ENCODE measurements around the gene GPX2. TPM values are rescaled to one million over a fixed set of nuclear protein-coding genes. Genes with fewer than 3 reads are reported as not detected.

The GPX2 gene
- polyA plus RNA-seq, 4 donors = 49.2 to 1,000 (median 61.2) TPM

DNA sequence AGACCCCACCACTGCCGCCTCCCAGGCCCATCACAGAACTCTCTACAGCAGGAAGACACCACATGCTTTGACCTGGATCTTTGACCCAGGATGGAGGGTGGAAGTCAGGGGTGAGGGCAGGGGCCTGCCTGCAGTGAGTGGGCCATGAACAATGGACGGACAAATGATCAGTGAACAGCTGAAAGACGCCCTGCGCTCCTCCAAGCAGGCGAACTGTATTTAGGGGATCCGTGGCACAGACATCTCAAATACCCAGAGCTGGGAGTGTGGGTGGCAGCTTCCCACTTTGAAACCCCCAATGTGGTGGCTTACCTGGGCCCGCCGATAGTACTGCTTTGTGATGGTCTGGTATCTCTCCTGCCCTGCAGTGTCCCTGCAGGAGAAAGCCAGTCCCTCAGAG lies 8.7 kb upstream of the GPX2 start:
- peaks cover 0 to 57% (median 2%) of the 10 kb centered on the region in 3 donors for H3K36me3 ChIP-seq (ENCODE audit: control insufficient read depth in 3 of 3, insufficient read depth in 2 of 3, low read depth in 1 of 3, low read length in 3 of 3)
- 95 to 98% (median 96%) methylated on average over 8 of the region's 8 CpGs for WGBS, 3 donors
- FAIRE-seq (no peak), DNase-seq (no peak)
- H3K27ac ChIP-seq (ENCODE audit: low read depth in 1 of 3, low read length in 2 of 3) = no peak overlapping the region
- H3K27me3 ChIP-seq (ENCODE audit: control insufficient read depth in 3 of 3, insufficient read depth in 3 of 3, low read length in 3 of 3) = no peaks in the 10 kb centered on the region
- H3K4me3 ChIP-seq (ENCODE audit: low read depth in 1 of 3, low read length in 3 of 3) = no peak overlapping the region
- no peaks in the 10 kb centered on the region for H3K9me3 ChIP-seq (ENCODE audit: control insufficient read depth in 2 of 2, insufficient read depth in 1 of 2, low read depth in 1 of 2, low read length in 1 of 2)
- H3K4me1 ChIP-seq (ENCODE audit: control insufficient read depth in 3 of 3, insufficient read depth in 2 of 3, low read depth in 1 of 3, low read length in 2 of 3) = peaks cover 2 to 10% (median 9%) of the 10 kb centered on the region in 3 donors

GRCh38 chr14:64950889-64951288 lies 8.3 kb upstream of the GPX2 start:
- no peaks in the 10 kb centered on the region for H3K9me3 ChIP-seq (ENCODE audit: control insufficient read depth in 2 of 2, insufficient read depth in 1 of 2, low read depth in 1 of 2, low read length in 1 of 2)
- H3K4me3 ChIP-seq (ENCODE audit: low read depth in 1 of 3, low read length in 3 of 3) = no peak overlapping the region
- FAIRE-seq = no peak
- no peak for DNase-seq
- no peak overlapping the region for H3K27ac ChIP-seq (ENCODE audit: low read depth in 1 of 3, low read length in 2 of 3)
- H3K27me3 ChIP-seq (ENCODE audit: control insufficient read depth in 3 of 3, insufficient read depth in 3 of 3, low read length in 3 of 3) = no peaks in the 10 kb centered on the region
- H3K4me1 ChIP-seq (ENCODE audit: control insufficient read depth in 3 of 3, insufficient read depth in 2 of 3, low read depth in 1 of 3, low read length in 2 of 3) = peaks cover 2 to 11% (median 9%) of the 10 kb centered on the region in 3 donors
- H3K36me3 ChIP-seq (ENCODE audit: control insufficient read depth in 3 of 3, insufficient read depth in 2 of 3, low read depth in 1 of 3, low read length in 3 of 3) = peaks cover 0 to 57% (median 2%) of the 10 kb centered on the region in 3 donors
- WGBS, 3 donors = 95 to 96% (median 95%) methylated on average over 8 of the region's 8 CpGs

- Histone ChIP-seq H3K27me3 (ENCODE audit: control insufficient read depth in 3 of 3, insufficient read depth in 3 of 3, low read length in 3 of 3) (no peaks in the 10 kb centered on the region), H3K36me3 (ENCODE audit: control insufficient read depth in 3 of 3, insufficient read depth in 2 of 3, low read depth in 1 of 3, low read length in 3 of 3) (peaks cover 0 to 62% (median 2%) of the 10 kb centered on the region in 3 donors), H3K9me3 (ENCODE audit: control insufficient read depth in 2 of 2, insufficient read depth in 1 of 2, low read depth in 1 of 2, low read length in 1 of 2) (no peaks in the 10 kb centered on the region), H3K4me3 (ENCODE audit: low read depth in 1 of 3, low read length in 3 of 3) (no peak overlapping the region), H3K4me1 (ENCODE audit: control insufficient read depth in 3 of 3, insufficient read depth in 2 of 3, low read depth in 1 of 3, low read length in 2 of 3) (peaks cover 4 to 16% (median 12%) of the 10 kb centered on the region in 3 donors), H3K27ac (ENCODE audit: low read depth in 1 of 3, low read length in 2 of 3) (no peak overlapping the region)
- WGBS, 3 donors = 49 to 81% (median 55%) methylated on average over 8 of the region's 8 CpGs
- DNase-seq (no peak), FAIRE-seq (no peak)
Observed at GRCh38 chr14:64948612-64949210, 6.2 kb upstream of the GPX2 start.

DNA sequence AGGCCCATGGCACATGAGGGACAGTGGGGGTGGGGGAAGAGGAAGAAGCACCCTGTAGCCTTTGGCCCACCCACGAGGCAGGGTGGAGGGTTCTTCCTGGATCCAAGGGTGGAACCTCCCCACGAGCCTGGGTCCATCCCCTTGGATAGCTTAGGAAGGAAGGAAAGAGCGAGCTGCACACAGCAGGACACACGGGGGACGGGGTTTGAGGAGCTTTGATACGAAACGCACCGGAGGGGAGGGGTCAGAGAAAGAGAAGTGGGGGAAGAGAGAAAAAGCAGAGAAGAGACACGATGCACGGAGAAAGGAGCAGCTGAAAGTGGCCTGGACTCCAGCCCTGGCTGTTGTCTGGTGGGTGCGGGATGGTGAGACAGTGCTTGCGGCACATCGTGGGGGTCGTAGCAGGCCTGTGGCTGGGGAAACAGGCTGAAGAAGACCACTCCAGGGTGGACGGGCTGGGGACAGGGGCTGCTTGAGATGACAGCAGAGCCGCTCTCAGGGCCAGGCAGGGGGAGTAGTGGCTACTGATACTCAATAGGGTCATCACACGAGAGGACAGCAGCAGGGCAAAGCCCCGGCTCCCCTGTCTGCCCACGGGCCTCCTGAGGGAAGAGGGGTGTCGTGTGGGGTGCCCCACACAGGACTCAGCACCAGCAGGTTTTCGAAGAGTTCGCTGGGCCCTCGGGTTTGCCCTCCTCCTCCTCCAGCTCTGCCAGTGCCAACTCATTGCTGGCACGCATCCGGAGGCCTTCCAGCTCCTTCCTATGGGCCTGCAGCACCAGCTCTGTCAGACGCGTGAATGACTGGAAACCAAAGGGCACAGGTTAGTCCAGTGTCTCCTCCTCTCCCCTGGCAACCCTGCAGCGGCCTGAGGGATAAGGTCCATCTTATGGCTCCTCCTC lies 5.4 kb upstream of the GPX2 start:
- H3K36me3 ChIP-seq (ENCODE audit: control insufficient read depth in 3 of 3, insufficient read depth in 2 of 3, low read depth in 1 of 3, low read length in 3 of 3) = peaks cover 0 to 65% (median 2%) of the 10 kb centered on the region in 3 donors
- FAIRE-seq (no peak), DNase-seq (peak; percentile 54 to 93)
- 63 to 81% (median 67%) methylated on average over 28 of the region's 28 CpGs for WGBS, 3 donors
- H3K4me1 ChIP-seq (ENCODE audit: control insufficient read depth in 3 of 3, insufficient read depth in 2 of 3, low read depth in 1 of 3, low read length in 2 of 3) = peaks cover 11 to 24% (median 18%) of the 10 kb centered on the region in 3 donors
- peak overlapping the region in 1 of 3 donors; percentile 77 for H3K27ac ChIP-seq (ENCODE audit: low read depth in 1 of 3, low read length in 2 of 3)
- no peak overlapping the region for H3K4me3 ChIP-seq (ENCODE audit: low read depth in 1 of 3, low read length in 3 of 3)
- no peaks in the 10 kb centered on the region for H3K9me3 ChIP-seq (ENCODE audit: control insufficient read depth in 2 of 2, insufficient read depth in 1 of 2, low read depth in 1 of 2, low read length in 1 of 2)
- H3K27me3 ChIP-seq (ENCODE audit: control insufficient read depth in 3 of 3, insufficient read depth in 3 of 3, low read length in 3 of 3) = no peaks in the 10 kb centered on the region

DNA sequence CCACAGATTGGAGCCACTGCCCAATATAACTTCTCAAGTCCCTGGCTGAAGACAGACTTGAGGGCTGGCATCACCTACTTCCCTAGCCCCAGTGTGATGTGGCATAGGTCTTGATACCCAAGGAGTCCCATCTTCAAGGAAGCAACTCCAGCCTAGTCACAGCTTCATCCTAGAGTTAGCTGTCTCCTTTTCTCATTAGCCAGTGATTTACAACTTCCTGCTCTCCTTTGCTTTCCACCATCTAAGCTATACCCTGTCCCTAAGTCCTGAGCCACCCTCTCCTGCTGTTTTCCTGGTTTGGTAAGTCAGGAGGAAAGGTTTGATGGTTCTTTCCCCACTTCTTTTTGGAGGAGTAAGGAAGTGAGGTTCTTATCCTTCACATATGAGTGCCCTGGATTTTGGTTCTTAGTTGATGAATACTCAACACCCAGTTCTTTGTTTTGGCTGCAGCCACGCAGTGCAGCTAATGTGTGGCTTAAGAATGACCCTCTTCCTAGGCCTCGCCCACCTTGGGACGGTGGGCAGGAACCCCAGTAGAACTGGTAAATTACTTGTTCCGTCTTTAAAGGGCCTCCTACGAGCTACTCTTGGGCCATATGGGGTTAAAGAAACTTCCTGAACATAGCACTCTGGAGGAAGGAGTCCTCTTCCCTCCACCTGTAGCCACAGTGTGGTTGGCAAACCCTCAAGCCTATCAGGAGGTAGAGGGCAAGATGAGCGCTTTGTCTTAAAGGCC lies 3.9 kb upstream of the GPX2 start:
- H3K4me1 ChIP-seq (ENCODE audit: control insufficient read depth in 3 of 3, insufficient read depth in 2 of 3, low read depth in 1 of 3, low read length in 2 of 3) = peaks cover 11 to 29% (median 20%) of the 10 kb centered on the region in 3 donors

DNA sequence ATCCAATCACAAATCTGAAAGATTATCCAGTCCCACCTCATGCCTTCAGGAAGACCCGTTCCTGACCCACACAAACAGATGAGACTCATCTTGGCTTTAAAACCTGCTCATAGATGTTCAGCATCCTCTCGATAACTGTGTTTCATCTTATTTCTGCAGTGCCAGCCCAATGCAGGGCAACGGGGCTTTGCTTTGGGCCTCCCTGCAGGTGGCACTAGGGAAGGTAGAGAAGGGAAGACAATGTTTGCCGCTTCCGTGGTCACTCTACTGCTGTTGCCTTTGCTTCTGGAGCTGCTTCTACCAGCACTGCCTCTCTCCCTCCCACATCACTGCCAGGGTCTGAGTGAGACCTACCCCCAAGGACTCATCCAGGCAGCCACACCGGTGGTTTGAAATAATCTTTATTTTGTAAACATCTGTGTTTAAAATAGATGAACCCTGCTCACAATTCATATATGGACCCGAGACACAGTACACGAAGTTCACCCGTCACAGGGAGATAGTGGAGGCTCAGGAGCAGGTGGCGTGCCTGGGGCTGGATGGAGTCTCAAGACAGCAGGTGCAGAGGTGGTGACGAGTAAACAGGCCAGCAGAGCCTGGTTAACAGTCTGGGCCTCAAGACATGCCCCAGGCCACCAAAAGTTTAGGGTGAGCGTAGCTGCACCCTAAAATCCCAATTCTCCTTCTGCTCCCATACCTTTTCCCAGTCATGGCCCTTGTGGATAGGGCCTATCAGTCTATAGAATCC lies 3.1 kb upstream of the GPX2 start:
- no peak overlapping the region for H3K27ac ChIP-seq (ENCODE audit: low read depth in 1 of 3, low read length in 2 of 3)
- DNase-seq (peak in 1 of 2 donors; percentile 40), FAIRE-seq (no peak)
- H3K27me3 ChIP-seq (ENCODE audit: control insufficient read depth in 3 of 3, insufficient read depth in 3 of 3, low read length in 3 of 3) = no peaks in the 10 kb centered on the region
- no peak overlapping the region for H3K4me3 ChIP-seq (ENCODE audit: low read depth in 1 of 3, low read length in 3 of 3)
- H3K9me3 ChIP-seq (ENCODE audit: control insufficient read depth in 2 of 2, insufficient read depth in 1 of 2, low read depth in 1 of 2, low read length in 1 of 2) = no peaks in the 10 kb centered on the region
- 46 to 80% (median 59%) methylated on average over 12 of the region's 12 CpGs for WGBS, 3 donors
- H3K36me3 ChIP-seq (ENCODE audit: control insufficient read depth in 3 of 3, insufficient read depth in 2 of 3, low read depth in 1 of 3, low read length in 3 of 3) = peaks cover 0 to 61% (median 0%) of the 10 kb centered on the region in 3 donors
- peaks cover 11 to 29% (median 20%) of the 10 kb centered on the region in 3 donors for H3K4me1 ChIP-seq (ENCODE audit: control insufficient read depth in 3 of 3, insufficient read depth in 2 of 3, low read depth in 1 of 3, low read length in 2 of 3)

More for the DNA sequence above, 3.9 kb upstream of the GPX2 start:
- DNase-seq = no peak
- 80 to 93% (median 86%) methylated on average over 6 of the region's 6 CpGs for WGBS, 3 donors
- no peak overlapping the region for H3K27ac ChIP-seq (ENCODE audit: low read depth in 1 of 3, low read length in 2 of 3)
- H3K36me3 ChIP-seq (ENCODE audit: control insufficient read depth in 3 of 3, insufficient read depth in 2 of 3, low read depth in 1 of 3, low read length in 3 of 3) = peaks cover 0 to 61% (median 0%) of the 10 kb centered on the region in 3 donors
- H3K9me3 ChIP-seq (ENCODE audit: control insufficient read depth in 2 of 2, insufficient read depth in 1 of 2, low read depth in 1 of 2, low read length in 1 of 2) = no peaks in the 10 kb centered on the region
- no peak for FAIRE-seq
- no peaks in the 10 kb centered on the region for H3K27me3 ChIP-seq (ENCODE audit: control insufficient read depth in 3 of 3, insufficient read depth in 3 of 3, low read length in 3 of 3)
- no peak overlapping the region for H3K4me3 ChIP-seq (ENCODE audit: low read depth in 1 of 3, low read length in 3 of 3)

DNA sequence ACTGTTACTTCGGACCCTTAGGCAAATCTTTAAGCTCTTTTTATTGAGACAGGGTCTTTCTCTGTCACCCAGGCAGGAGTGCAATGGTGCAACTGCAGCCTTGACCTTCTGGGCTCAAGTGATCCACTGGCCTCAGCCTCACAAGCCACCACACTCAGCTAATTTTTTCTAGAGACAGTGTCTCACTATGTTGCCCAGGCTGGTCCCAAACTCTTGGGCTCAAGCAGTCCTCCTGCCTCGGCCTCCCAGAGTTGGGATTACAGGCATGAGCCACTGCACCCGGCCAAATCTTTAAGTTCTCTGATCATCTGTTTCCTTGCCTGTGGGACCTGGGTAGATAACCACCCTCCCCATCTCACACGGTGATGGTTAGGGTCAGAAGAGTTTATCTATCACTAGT lies 2.3 kb upstream of the GPX2 start:
- DNase-seq = no peak
- no peak for FAIRE-seq

More for the DNA sequence above, 2.3 kb upstream of the GPX2 start:
- H3K9me3 ChIP-seq (ENCODE audit: control insufficient read depth in 2 of 2, insufficient read depth in 1 of 2, low read depth in 1 of 2, low read length in 1 of 2) = no peaks in the 10 kb centered on the region
- no peak overlapping the region for H3K4me3 ChIP-seq (ENCODE audit: low read depth in 1 of 3, low read length in 3 of 3)
- no peak overlapping the region for H3K27ac ChIP-seq (ENCODE audit: low read depth in 1 of 3, low read length in 2 of 3)
- H3K36me3 ChIP-seq (ENCODE audit: control insufficient read depth in 3 of 3, insufficient read depth in 2 of 3, low read depth in 1 of 3, low read length in 3 of 3) = peaks cover 0 to 53% (median 2%) of the 10 kb centered on the region in 3 donors
- H3K27me3 ChIP-seq (ENCODE audit: control insufficient read depth in 3 of 3, insufficient read depth in 3 of 3, low read length in 3 of 3) = no peaks in the 10 kb centered on the region
- 92 to 95% (median 93%) methylated on average over 4 of the region's 4 CpGs for WGBS, 3 donors
- H3K4me1 ChIP-seq (ENCODE audit: control insufficient read depth in 3 of 3, insufficient read depth in 2 of 3, low read depth in 1 of 3, low read length in 2 of 3) = peaks cover 11 to 35% (median 20%) of the 10 kb centered on the region in 3 donors
